DOHH2 (cell line): Measurements from ENCODE around the gene SEMA3E.

Source experiments
- H3F3A ChIP-seq: fragments of 200-600 bp; sonication (generic), shearing (Covaris generic); 2 replicates; pipeline ENCODE4 v1.6.0; 2016; ENCODE audit warnings: antibody characterized with exemption, mild to moderate bottlenecking; ENCODE audit not compliant: control insufficient read depth, insufficient read depth
- H3K27ac ChIP-seq: fragments of 200-600 bp; sonication (generic); 2 replicates; pipeline ENCODE4 v1.5.1; 2014; ENCODE audit warnings: low read depth, mild to moderate bottlenecking, low read length, moderate library complexity
- H3K27me3 ChIP-seq: fragments of 200-600 bp; sonication (generic); 2 replicates; pipeline ENCODE4 v1.6.1; 2014; ENCODE audit warnings: mild to moderate bottlenecking, low read length, mixed read lengths; ENCODE audit not compliant: control insufficient read depth
- H3K36me3 ChIP-seq: fragments of 200-600 bp; sonication (generic); 2 replicates; pipeline ENCODE4 v1.6.1; 2014; ENCODE audit warnings: mild to moderate bottlenecking, low read length, moderate library complexity, mixed read lengths; ENCODE audit not compliant: control insufficient read depth
- H3K4me1 ChIP-seq: fragments of 200-600 bp; sonication (generic); 2 replicates; pipeline ENCODE4 v1.6.1; 2014; ENCODE audit warnings: mild to moderate bottlenecking, low read length, mixed read lengths; ENCODE audit not compliant: control insufficient read depth
- H3K4me2 ChIP-seq: fragments of 200-600 bp; sonication (generic); 2 replicates; pipeline ENCODE4 v1.6.0; 2014; ENCODE audit warnings: mild to moderate bottlenecking, low read length, moderate library complexity
- H3K4me3 ChIP-seq: fragments of 200-600 bp; sonication (generic); 2 replicates; pipeline ENCODE4 v1.5.1; 2014; ENCODE audit warnings: mild to moderate bottlenecking, low read length, mixed read lengths
- H3K79me2 ChIP-seq: fragments of 200-600 bp; sonication (generic); 2 replicates; pipeline ENCODE4 v1.6.1; 2014; ENCODE audit warnings: mild to moderate bottlenecking, low read length, mixed read lengths; ENCODE audit not compliant: control insufficient read depth
- H3K9me2 ChIP-seq: fragments of 200-600 bp; sonication (generic); replicated peaks from 2 replicates; pipeline ENCODE4 v1.6.1; 2014; ENCODE audit warnings: mild to moderate bottlenecking, low read length, mixed read lengths; ENCODE audit not compliant: control insufficient read depth
- H3K9me3 ChIP-seq: fragments of 200-600 bp; sonication (generic); 2 replicates; pipeline ENCODE4 v1.6.1; 2014; ENCODE audit warnings: antibody characterized with exemption, low read length, mixed read lengths; ENCODE audit not compliant: control insufficient read depth, insufficient read depth
- H4K20me1 ChIP-seq: fragments of 200-600 bp; sonication (generic); 2 replicates; pipeline ENCODE4 v1.6.0; 2014; ENCODE audit warnings: low read depth, mild to moderate bottlenecking, antibody characterized with exemption, low read length, moderate library complexity; ENCODE audit not compliant: control insufficient read depth, insufficient read depth
- CTCF ChIP-seq: fragments of 200-600 bp; sonication (generic); IDR thresholded peaks from one replicate; pipeline ENCODE4 v1.5.1; 2014; ENCODE audit warnings: antibody characterized with exemption, mild to moderate bottlenecking, low read depth, low read length; ENCODE audit not compliant: poor library complexity, severe bottlenecking
- EZH2phosphoT487 ChIP-seq: fragments of 200-600 bp; sonication (generic); IDR thresholded peaks from 2 replicates; pipeline ENCODE4 v1.6.1; 2017; ENCODE audit warnings: borderline replicate concordance, mild to moderate bottlenecking, antibody characterized with exemption, low read length, moderate library complexity, mixed read lengths

SEMA3E gene

GRCh38 chr7:83574616-83575015, 74.3 kb downstream of the SEMA3E start:
- H3K27me3 ChIP-seq: no peaks in the 10 kb centered on the region
- H3K4me3 ChIP-seq: no peak overlapping the region
- H4K20me1 ChIP-seq: no peaks in the 10 kb centered on the region
- no peaks in the 10 kb centered on the region for H3K36me3 ChIP-seq
- H3K9me2 ChIP-seq: no peaks in the 10 kb centered on the region
- no peaks in the 10 kb centered on the region for H3K9me3 ChIP-seq
- TF ChIP-seq CTCF (no peak), EZH2phosphoT487 (no peak)
- H3K4me2 ChIP-seq: no peak overlapping the region
- no peaks in the 10 kb centered on the region for H3K79me2 ChIP-seq
- no peaks in the 10 kb centered on the region for H3F3A ChIP-seq
- no peaks in the 10 kb centered on the region for H3K4me1 ChIP-seq
- H3K27ac ChIP-seq: no peak overlapping the region

- no peaks in the 10 kb centered on the region for H3F3A ChIP-seq
- no peak overlapping the region for H3K27ac ChIP-seq
- H3K4me1 ChIP-seq: no peaks in the 10 kb centered on the region
- no peaks in the 10 kb centered on the region for H4K20me1 ChIP-seq
- no peaks in the 10 kb centered on the region for H3K36me3 ChIP-seq
- no peaks in the 10 kb centered on the region for H3K9me2 ChIP-seq
- no peaks in the 10 kb centered on the region for H3K79me2 ChIP-seq
- no peak for TF ChIP-seq CTCF
- TF ChIP-seq EZH2phosphoT487: no peak
- H3K27me3 ChIP-seq: no peaks in the 10 kb centered on the region
- no peaks in the 10 kb centered on the region for H3K9me3 ChIP-seq
- H3K4me2 ChIP-seq: no peak overlapping the region
- H3K4me3 ChIP-seq: no peak overlapping the region
Observed at GRCh38 chr7:83562960-83563359, 86.0 kb downstream of the SEMA3E start.

- no peaks in the 10 kb centered on the region for H3F3A ChIP-seq
- no peaks in the 10 kb centered on the region for H3K4me1 ChIP-seq
- H3K9me2 ChIP-seq: no peaks in the 10 kb centered on the region
- no peak overlapping the region for H3K27ac ChIP-seq
- no peaks in the 10 kb centered on the region for H3K9me3 ChIP-seq
- H3K4me3 ChIP-seq: no peak overlapping the region
- H3K79me2 ChIP-seq: no peaks in the 10 kb centered on the region
- H3K27me3 ChIP-seq: no peaks in the 10 kb centered on the region
- no peaks in the 10 kb centered on the region for H4K20me1 ChIP-seq
- H3K4me2 ChIP-seq: no peak overlapping the region
- TF ChIP-seq CTCF (no peak), EZH2phosphoT487 (no peak)
- H3K36me3 ChIP-seq: no peaks in the 10 kb centered on the region
Observed at GRCh38 chr7:83562289-83562688, 86.7 kb downstream of the SEMA3E start.

GRCh38 chr7:83559887-83560286, 89.1 kb downstream of the SEMA3E start:
- Histone ChIP-seq H3K27me3 (no peaks in the 10 kb centered on the region), H4K20me1 (no peaks in the 10 kb centered on the region)

More at GRCh38 chr7:83559887-83560286, 89.1 kb downstream of the SEMA3E start:
- Histone ChIP-seq H3K9me3 (no peaks in the 10 kb centered on the region), H3K4me2 (no peak overlapping the region), H3K36me3 (no peaks in the 10 kb centered on the region), H3F3A (no peaks in the 10 kb centered on the region), H3K4me1 (no peaks in the 10 kb centered on the region), H3K9me2 (no peaks in the 10 kb centered on the region), H3K27ac (no peak overlapping the region), H3K79me2 (no peaks in the 10 kb centered on the region), H3K4me3 (no peak overlapping the region)
- TF ChIP-seq CTCF (no peak), EZH2phosphoT487 (no peak)
